Measurements from ENCODE around the gene KLHDC10. TPM values are rescaled to one million over a fixed set of nuclear protein-coding genes. Genes with fewer than 3 reads are reported as not detected.
A peak's percentile ranks its signal among the peaks of the same experiment; 100 is the strongest.
"Not testable (repeated sequence)": the region's sequence is repeated elsewhere in the genome, so short reads cannot be mapped to it uniquely, and the experiment has no call there.

Gene KLHDC10
- total RNA-seq, 1 donor from 2014 or later, result 29.8 TPM

GRCh38 chr7:130079846-130080394 lies 9.6 kb downstream of the KLHDC10 start:
- Mint-ChIP-seq H3K4me1 (ENCODE audit: low read depth, unreplicated experiment) (no peaks in the 10 kb centered on the region), H3K27me3 (ENCODE audit: unreplicated experiment) (peaks cover 1% of the 10 kb centered on the region), H3K27ac (ENCODE audit: unreplicated experiment) (no peak overlapping the region), H3K9me3 (ENCODE audit: unreplicated experiment) (peaks cover 2% of the 10 kb centered on the region), H3K36me3 (ENCODE audit: unreplicated experiment) (peaks cover 4% of the 10 kb centered on the region), H3K4me3 (ENCODE audit: unreplicated experiment) (no peak overlapping the region)
- TF ChIP-seq, protein P1, sequence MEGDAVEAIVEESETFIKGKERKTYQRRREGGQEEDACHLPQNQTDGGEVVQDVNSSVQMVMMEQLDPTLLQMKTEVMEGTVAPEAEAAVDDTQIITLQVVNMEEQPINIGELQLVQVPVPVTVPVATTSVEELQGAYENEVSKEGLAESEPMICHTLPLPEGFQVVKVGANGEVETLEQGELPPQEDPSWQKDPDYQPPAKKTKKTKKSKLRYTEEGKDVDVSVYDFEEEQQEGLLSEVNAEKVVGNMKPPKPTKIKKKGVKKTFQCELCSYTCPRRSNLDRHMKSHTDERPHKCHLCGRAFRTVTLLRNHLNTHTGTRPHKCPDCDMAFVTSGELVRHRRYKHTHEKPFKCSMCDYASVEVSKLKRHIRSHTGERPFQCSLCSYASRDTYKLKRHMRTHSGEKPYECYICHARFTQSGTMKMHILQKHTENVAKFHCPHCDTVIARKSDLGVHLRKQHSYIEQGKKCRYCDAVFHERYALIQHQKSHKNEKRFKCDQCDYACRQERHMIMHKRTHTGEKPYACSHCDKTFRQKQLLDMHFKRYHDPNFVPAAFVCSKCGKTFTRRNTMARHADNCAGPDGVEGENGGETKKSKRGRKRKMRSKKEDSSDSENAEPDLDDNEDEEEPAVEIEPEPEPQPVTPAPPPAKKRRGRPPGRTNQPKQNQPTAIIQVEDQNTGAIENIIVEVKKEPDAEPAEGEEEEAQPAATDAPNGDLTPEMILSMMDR (IDR thresholded peaks at IDR 0.05; ENCODE audit: partially characterized antibody, unreplicated experiment), result no peak
- no peak for DNase-seq

DNA sequence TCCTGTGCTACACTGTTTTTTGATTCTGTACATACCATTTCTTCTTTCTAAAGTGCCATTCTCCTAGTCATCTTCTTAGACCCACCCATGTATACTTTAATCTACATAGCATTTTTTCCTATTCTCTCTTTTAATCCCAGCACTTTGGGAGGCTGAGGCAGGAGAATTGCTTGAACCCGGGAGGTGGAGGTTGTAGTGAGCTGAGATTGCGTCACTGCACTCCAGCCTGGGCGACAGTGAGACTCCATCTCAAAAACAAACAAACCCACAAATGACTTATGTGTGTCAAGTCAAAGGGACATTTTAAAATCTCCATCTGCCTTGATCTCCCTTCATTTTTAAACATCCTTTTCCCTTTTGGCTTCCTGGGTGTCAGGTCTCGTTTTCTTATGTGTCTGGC lies 13.2 kb downstream of the KLHDC10 start:
- DNase-seq; H3K4me1 Mint-ChIP-seq (ENCODE audit: low read depth, unreplicated experiment); H3K27ac Mint-ChIP-seq (ENCODE audit: unreplicated experiment); H3K4me3 Mint-ChIP-seq (ENCODE audit: unreplicated experiment); H3K36me3 Mint-ChIP-seq (ENCODE audit: unreplicated experiment); H3K9me3 Mint-ChIP-seq (ENCODE audit: unreplicated experiment); H3K27me3 Mint-ChIP-seq (ENCODE audit: unreplicated experiment): not testable (repeated sequence)

- Mint-ChIP-seq H3K27me3 (ENCODE audit: unreplicated experiment) (peaks cover 1% of the 10 kb centered on the region), H3K9me3 (ENCODE audit: unreplicated experiment) (no peaks in the 10 kb centered on the region), H3K27ac (ENCODE audit: unreplicated experiment) (no peak overlapping the region), H3K4me3 (ENCODE audit: unreplicated experiment) (no peak overlapping the region), H3K4me1 (ENCODE audit: low read depth, unreplicated experiment) (no peaks in the 10 kb centered on the region), H3K36me3 (ENCODE audit: unreplicated experiment) (peaks cover 4% of the 10 kb centered on the region)
- TF ChIP-seq, protein P1 (IDR thresholded peaks at IDR 0.05; ENCODE audit: partially characterized antibody, unreplicated experiment), result peak; percentile 50
- DNase-seq, result no peak
Observed at GRCh38 chr7:130084037-130084875, 13.9 kb downstream of the KLHDC10 start.

- not testable (repeated sequence) for DNase-seq; H3K4me1 Mint-ChIP-seq (ENCODE audit: low read depth, unreplicated experiment); H3K27ac Mint-ChIP-seq (ENCODE audit: unreplicated experiment); H3K27me3 Mint-ChIP-seq (ENCODE audit: unreplicated experiment); H3K36me3 Mint-ChIP-seq (ENCODE audit: unreplicated experiment); H3K4me3 Mint-ChIP-seq (ENCODE audit: unreplicated experiment); H3K9me3 Mint-ChIP-seq (ENCODE audit: unreplicated experiment)
Observed at GRCh38 chr7:130085235-130085634, 14.9 kb downstream of the KLHDC10 start.

GRCh38 chr7:130086938-130087337 lies 16.6 kb downstream of the KLHDC10 start:
- Mint-ChIP-seq H3K27ac (ENCODE audit: unreplicated experiment) (no peak overlapping the region), H3K36me3 (ENCODE audit: unreplicated experiment) (peaks cover 4% of the 10 kb centered on the region), H3K9me3 (ENCODE audit: unreplicated experiment) (no peaks in the 10 kb centered on the region), H3K4me1 (ENCODE audit: low read depth, unreplicated experiment) (no peaks in the 10 kb centered on the region), H3K27me3 (ENCODE audit: unreplicated experiment) (peaks cover 1% of the 10 kb centered on the region), H3K4me3 (ENCODE audit: unreplicated experiment) (no peak overlapping the region)
- TF ChIP-seq, protein P1 (IDR thresholded peaks at IDR 0.05; ENCODE audit: partially characterized antibody, unreplicated experiment), result no peak
- no peak for DNase-seq

DNA sequence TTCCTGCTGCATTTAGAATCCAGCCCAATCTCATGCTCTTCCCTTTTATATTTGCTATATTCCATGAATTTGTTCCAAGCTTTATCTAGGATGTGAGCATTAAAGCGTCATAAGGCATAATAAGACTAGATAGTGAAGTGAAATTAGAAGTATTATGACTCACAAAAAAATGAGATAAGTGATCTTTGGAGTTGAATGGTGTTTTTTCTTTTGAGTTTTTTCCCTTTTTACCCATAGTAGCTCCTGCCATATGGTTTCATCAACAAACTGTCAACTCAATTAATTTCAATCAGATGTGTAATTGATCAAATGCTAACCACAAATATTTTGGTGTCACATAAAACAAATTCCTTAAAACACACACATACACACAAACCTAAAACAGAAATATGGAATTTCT lies 17.0 kb downstream of the KLHDC10 start:
- Mint-ChIP-seq H3K36me3 (ENCODE audit: unreplicated experiment) (peaks cover 4% of the 10 kb centered on the region), H3K27ac (ENCODE audit: unreplicated experiment) (no peak overlapping the region), H3K27me3 (ENCODE audit: unreplicated experiment) (peaks cover 1% of the 10 kb centered on the region), H3K9me3 (ENCODE audit: unreplicated experiment) (no peaks in the 10 kb centered on the region), H3K4me3 (ENCODE audit: unreplicated experiment) (no peak overlapping the region), H3K4me1 (ENCODE audit: low read depth, unreplicated experiment) (no peaks in the 10 kb centered on the region)
- TF ChIP-seq, protein P1 (IDR thresholded peaks at IDR 0.05; ENCODE audit: partially characterized antibody, unreplicated experiment), result no peak
- DNase-seq, result no peak

Data from glutamatergic neuron (in vitro differentiated cells).